Measurements from ENCODE around the gene IGFN1. TPM values are rescaled to one million over a fixed set of nuclear protein-coding genes. Genes with fewer than 3 reads are reported as not detected.

The IGFN1 gene
- total RNA-seq: under 0.01 and 0.26 TPM in 2 replicates

- no peak for FAIRE-seq
- DNase-seq (ENCODE audit: low read depth): no peak
- TF ChIP-seq, protein P1, sequence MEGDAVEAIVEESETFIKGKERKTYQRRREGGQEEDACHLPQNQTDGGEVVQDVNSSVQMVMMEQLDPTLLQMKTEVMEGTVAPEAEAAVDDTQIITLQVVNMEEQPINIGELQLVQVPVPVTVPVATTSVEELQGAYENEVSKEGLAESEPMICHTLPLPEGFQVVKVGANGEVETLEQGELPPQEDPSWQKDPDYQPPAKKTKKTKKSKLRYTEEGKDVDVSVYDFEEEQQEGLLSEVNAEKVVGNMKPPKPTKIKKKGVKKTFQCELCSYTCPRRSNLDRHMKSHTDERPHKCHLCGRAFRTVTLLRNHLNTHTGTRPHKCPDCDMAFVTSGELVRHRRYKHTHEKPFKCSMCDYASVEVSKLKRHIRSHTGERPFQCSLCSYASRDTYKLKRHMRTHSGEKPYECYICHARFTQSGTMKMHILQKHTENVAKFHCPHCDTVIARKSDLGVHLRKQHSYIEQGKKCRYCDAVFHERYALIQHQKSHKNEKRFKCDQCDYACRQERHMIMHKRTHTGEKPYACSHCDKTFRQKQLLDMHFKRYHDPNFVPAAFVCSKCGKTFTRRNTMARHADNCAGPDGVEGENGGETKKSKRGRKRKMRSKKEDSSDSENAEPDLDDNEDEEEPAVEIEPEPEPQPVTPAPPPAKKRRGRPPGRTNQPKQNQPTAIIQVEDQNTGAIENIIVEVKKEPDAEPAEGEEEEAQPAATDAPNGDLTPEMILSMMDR (IDR thresholded peaks at IDR 0.05; ENCODE audit: insufficient read depth, low read length, severe bottlenecking): no peak
- Histone ChIP-seq H3K36me3 (ENCODE audit: control insufficient read depth, insufficient read depth, low read length) (no peaks in the 10 kb centered on the region), H3K27me3 (ENCODE audit: control insufficient read depth, insufficient read depth, low read length) (peaks cover 3% of the 10 kb centered on the region), H3K4me3 (ENCODE audit: low read depth, low read length) (no peak within 1 kb of the TSS)
Measured at GRCh38 chr1:201190624-201191051, at the start of gene IGFN1. TSS of gene IGFN1 (plus strand) at chr1:201190824. CDS start at chr1:201193294, 2,470 bp downstream.

DNA sequence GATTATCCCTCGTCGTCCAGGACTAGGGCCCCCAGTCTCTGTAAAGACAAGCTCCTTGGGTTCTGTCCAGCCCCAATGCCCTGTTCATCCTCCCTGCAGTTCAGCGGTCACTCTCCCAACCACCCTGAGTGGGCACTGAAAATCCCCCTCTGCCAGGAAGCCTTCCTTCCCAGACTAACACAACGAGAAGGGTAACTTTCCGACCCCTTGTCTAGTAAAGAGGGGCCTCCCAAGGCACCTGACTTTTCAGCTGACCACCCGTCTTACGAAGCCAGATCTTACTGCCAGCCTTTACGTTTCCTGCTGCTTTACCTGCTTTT is 49.7 kb upstream of the IGFN1 start:
- TF ChIP-seq, protein P1 (IDR thresholded peaks at IDR 0.05; ENCODE audit: insufficient read depth, low read length, severe bottlenecking): no peak

DNA sequence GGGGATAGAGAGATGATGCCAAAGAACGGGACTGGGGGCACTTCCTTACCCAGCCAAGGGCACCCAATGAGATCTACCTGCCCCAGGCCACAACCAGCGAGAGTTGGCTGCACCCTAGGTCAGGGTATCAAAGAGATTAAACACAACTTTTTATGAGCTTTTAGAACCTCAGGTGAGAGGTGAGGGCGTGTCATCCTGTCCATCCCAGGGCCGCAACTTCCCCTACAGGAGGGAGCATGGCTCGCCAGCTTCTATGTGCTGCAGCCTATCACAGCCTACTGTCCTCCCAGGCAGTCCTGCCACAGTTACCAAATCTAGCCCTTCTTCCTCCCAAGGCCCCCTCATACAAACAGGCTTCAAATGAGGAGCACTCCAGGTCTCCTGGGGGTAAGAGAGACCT is 49.2 kb upstream of the IGFN1 start:
- Histone ChIP-seq H3K36me3 (ENCODE audit: control insufficient read depth, insufficient read depth, low read length) (peaks cover 20% of the 10 kb centered on the region), H3K27me3 (ENCODE audit: control insufficient read depth, insufficient read depth, low read length) (no peaks in the 10 kb centered on the region), H3K4me3 (ENCODE audit: low read depth, low read length) (no peak overlapping the region)
- DNase-seq (ENCODE audit: low read depth) (no peak), FAIRE-seq (no peak)
- TF ChIP-seq, protein P1 (IDR thresholded peaks at IDR 0.05; ENCODE audit: insufficient read depth, low read length, severe bottlenecking): no peak

More for the DNA sequence above, 49.7 kb upstream of the IGFN1 start:
- H3K27me3 ChIP-seq (ENCODE audit: control insufficient read depth, insufficient read depth, low read length): no peaks in the 10 kb centered on the region
- no peak for DNase-seq (ENCODE audit: low read depth)
- peaks cover 21% of the 10 kb centered on the region for H3K36me3 ChIP-seq (ENCODE audit: control insufficient read depth, insufficient read depth, low read length)
- no peak overlapping the region for H3K4me3 ChIP-seq (ENCODE audit: low read depth, low read length)
- no peak for FAIRE-seq

DNA sequence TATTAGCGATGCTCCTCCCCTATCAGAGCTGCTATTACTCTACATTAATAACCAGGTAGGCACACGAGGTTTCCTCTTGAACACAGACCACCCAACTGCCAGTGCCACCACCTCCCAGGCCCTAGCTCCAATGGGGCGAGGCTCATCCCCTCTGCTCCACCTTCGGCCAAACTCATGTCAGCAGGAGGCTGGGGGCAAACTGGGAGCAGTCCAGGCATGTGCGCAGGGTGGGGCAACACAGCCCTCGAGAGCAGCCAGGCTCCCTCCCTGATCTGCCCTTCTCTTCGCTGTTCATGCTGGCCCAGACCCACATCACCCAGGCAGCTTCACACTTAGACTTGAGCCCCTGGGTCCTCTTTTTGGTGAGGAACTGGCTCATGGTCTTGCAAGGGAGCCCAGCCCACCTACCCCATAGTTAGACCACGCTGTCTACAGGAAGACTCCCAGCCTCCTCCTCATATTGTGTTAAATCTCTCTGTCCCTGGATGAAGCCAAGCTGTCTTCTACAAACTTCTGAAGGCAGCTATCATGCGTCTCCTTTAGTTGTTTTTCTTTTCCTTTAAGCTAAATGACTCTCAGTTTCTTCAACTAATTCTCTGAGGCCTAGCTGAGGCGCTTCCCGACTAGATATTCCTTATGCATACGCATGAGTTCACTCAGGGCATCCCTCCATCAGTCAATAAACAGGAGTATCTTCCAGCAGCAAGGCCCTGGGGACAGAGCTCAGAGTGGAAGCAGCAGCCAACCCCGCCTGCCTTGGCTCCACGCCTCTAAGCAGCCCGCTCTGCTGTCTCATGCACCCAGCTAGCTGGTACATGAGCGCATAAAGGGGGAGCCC is 48.4 kb upstream of the IGFN1 start:
- no peaks in the 10 kb centered on the region for H3K27me3 ChIP-seq (ENCODE audit: control insufficient read depth, insufficient read depth, low read length)
- DNase-seq (ENCODE audit: low read depth) (no peak), FAIRE-seq (no peak)
- TF ChIP-seq, protein P1 (IDR thresholded peaks at IDR 0.05; ENCODE audit: insufficient read depth, low read length, severe bottlenecking): no peak
- H3K36me3 ChIP-seq (ENCODE audit: control insufficient read depth, insufficient read depth, low read length): peaks cover 22% of the 10 kb centered on the region
- no peak overlapping the region for H3K4me3 ChIP-seq (ENCODE audit: low read depth, low read length)

GRCh38 chr1:201142849-201143725 is 47.5 kb upstream of the IGFN1 start:
- H3K27me3 ChIP-seq (ENCODE audit: control insufficient read depth, insufficient read depth, low read length): no peaks in the 10 kb centered on the region
- peaks cover 22% of the 10 kb centered on the region for H3K36me3 ChIP-seq (ENCODE audit: control insufficient read depth, insufficient read depth, low read length)
- H3K4me3 ChIP-seq (ENCODE audit: low read depth, low read length): no peak overlapping the region
- FAIRE-seq (peak; percentile 13), DNase-seq (ENCODE audit: low read depth) (no peak)
- TF ChIP-seq, protein P1 (IDR thresholded peaks at IDR 0.05; ENCODE audit: insufficient read depth, low read length, severe bottlenecking): no peak
